HepG2 (cell line): Measurements from ENCODE around the gene RHOD. TPM values are rescaled to one million over a fixed set of nuclear protein-coding genes. Genes with fewer than 3 reads are reported as not detected.

Source experiments
- CHD4 ChIP-seq: fragments of 200-600 bp; sonication (generic); IDR thresholded peaks from 2 replicates; pipeline ENCODE4 v1.7.0; 2017; ENCODE audit warnings: mild to moderate bottlenecking, low read length, borderline replicate concordance
- DMAP1 ChIP-seq: IDR thresholded peaks from 2 replicates; pipeline ENCODE4 v1.6.1; 2016
- ELF1 ChIP-seq: sonication (generic); formaldehyde crosslinking; IDR thresholded peaks from 2 replicates; pipeline ENCODE4 v1.4.0; 2020; ENCODE audit warnings: missing genetic modification reagents
- FOXA1 ChIP-seq, 2 experiments: fragments of 450-650 bp in 1 of 2; sonication (generic) in 1 of 2; formaldehyde crosslinking in 1 of 2; IDR thresholded peaks; 2 replicates each; pipeline versions ENCODE4 v1.4.0 to v1.6.1; 2016 to 2020; ENCODE audit warnings: missing genetic modification reagents in 1 of 2
- KDM1A ChIP-seq: IDR thresholded peaks from 2 replicates; pipeline ENCODE4 v1.6.1; 2016; ENCODE audit warnings: missing compliant biosample characterization
- MZF1 ChIP-seq: sonication (generic); formaldehyde crosslinking; IDR thresholded peaks from 2 replicates; pipeline ENCODE4 v1.8.1; 2023; ENCODE audit warnings: mild to moderate bottlenecking, missing genetic modification reagents, borderline replicate concordance
- PHF21A ChIP-seq: sonication (generic); formaldehyde crosslinking; IDR thresholded peaks from 2 replicates; pipeline ENCODE4 v1.5.0; 2020; ENCODE audit warnings: mild to moderate bottlenecking, missing genetic modification reagents
- ZFP1 ChIP-seq: IDR thresholded peaks from 2 replicates; pipeline ENCODE4 v1.6.1; 2016
- ZFP90 ChIP-seq: sonication (generic); formaldehyde crosslinking; IDR thresholded peaks from 2 replicates; pipeline ENCODE4 v1.8.0; 2022; ENCODE audit warnings: missing genetic modification reagents, mild to moderate bottlenecking, inconsistent platforms, borderline replicate concordance
- ZMYM3 ChIP-seq: sonication (generic); formaldehyde crosslinking; IDR thresholded peaks from 2 replicates; pipeline ENCODE4 v1.5.1; 2020; ENCODE audit warnings: mild to moderate bottlenecking, missing genetic modification reagents
- ZNF225 ChIP-seq: sonication (generic); formaldehyde crosslinking; IDR thresholded peaks from 2 replicates; pipeline ENCODE4 v1.4.0; 2020; ENCODE audit warnings: mild to moderate bottlenecking, missing genetic modification reagents
- ZNF572 ChIP-seq: sonication (generic); formaldehyde crosslinking; IDR thresholded peaks from 2 replicates; pipeline ENCODE4 v1.5.1; 2020; ENCODE audit warnings: mild to moderate bottlenecking, missing genetic modification reagents
- ZNF652 ChIP-seq: IDR thresholded peaks from 2 replicates; pipeline ENCODE4 v1.6.1; 2016; ENCODE audit warnings: low read depth, borderline replicate concordance
- ZSCAN9 ChIP-seq: IDR thresholded peaks from 2 replicates; pipeline ENCODE4 v1.6.1; 2016; ENCODE audit warnings: borderline replicate concordance
- polyA plus RNA-seq, 8 experiments: library from polyadenylated mRNA; depleted of rRNA in 3 of 8; stranded (reverse) in 7 of 8; unstranded in 1 of 8; fragments of >200 nt; fragmentation: Illumina TruSeq in 4 of 8; extraction: Trizol in 4 of 8; gene quantifications; 2 replicates each; pipeline versions ENCODE4 v1.2.1 to v1.2.3, GENCODE V29; 2011 to 2016; ENCODE audit warnings: low read depth in 4 of 8, missing spikeins in 1 of 8, mixed read lengths in 1 of 8; ENCODE audit not compliant: insufficient read depth in 1 of 8
- total RNA-seq, 5 experiments: library from RNA; depleted of rRNA; stranded (reverse); fragments of >200 nt; fragmentation: Illumina TruSeq; extraction: Trizol; gene quantifications; 2 replicates each; pipeline ENCODE4 v1.2.3, GENCODE V29; 2016; ENCODE audit warnings: low read depth in 1 of 5
- TF ChIP-seq, protein P1 (sequence below): sonication (generic); formaldehyde crosslinking; IDR thresholded peaks from 2 replicates; pipeline ENCODE4 v1.4.0; 2020; ENCODE audit warnings: missing genetic modification reagents, borderline replicate concordance
- TF ChIP-seq, protein P2 (sequence below): sonication (generic); formaldehyde crosslinking; IDR thresholded peaks from 2 replicates; pipeline ENCODE4 v1.4.0; 2020; ENCODE audit warnings: mild to moderate bottlenecking, missing genetic modification reagents
- TF ChIP-seq, protein P3 (sequence below): sonication (generic); formaldehyde crosslinking; IDR thresholded peaks from 2 replicates; pipeline ENCODE4 v1.4.0; 2020; ENCODE audit warnings: missing genetic modification reagents

Gene RHOD
- total and polyA plus RNA-seq, 2 of the 13 experiments (the other 11 are each of a cell fraction or from before 2014, with no cell fraction given), result 0.27 to 0.98 TPM

GRCh38 chr11:67054836-67055523 lies 1.7 kb upstream of the RHOD start (continued):
- no peak for TF ChIP-seq ZNF225 (CRISPR knock-in tag)
- TF ChIP-seq, protein P1, sequence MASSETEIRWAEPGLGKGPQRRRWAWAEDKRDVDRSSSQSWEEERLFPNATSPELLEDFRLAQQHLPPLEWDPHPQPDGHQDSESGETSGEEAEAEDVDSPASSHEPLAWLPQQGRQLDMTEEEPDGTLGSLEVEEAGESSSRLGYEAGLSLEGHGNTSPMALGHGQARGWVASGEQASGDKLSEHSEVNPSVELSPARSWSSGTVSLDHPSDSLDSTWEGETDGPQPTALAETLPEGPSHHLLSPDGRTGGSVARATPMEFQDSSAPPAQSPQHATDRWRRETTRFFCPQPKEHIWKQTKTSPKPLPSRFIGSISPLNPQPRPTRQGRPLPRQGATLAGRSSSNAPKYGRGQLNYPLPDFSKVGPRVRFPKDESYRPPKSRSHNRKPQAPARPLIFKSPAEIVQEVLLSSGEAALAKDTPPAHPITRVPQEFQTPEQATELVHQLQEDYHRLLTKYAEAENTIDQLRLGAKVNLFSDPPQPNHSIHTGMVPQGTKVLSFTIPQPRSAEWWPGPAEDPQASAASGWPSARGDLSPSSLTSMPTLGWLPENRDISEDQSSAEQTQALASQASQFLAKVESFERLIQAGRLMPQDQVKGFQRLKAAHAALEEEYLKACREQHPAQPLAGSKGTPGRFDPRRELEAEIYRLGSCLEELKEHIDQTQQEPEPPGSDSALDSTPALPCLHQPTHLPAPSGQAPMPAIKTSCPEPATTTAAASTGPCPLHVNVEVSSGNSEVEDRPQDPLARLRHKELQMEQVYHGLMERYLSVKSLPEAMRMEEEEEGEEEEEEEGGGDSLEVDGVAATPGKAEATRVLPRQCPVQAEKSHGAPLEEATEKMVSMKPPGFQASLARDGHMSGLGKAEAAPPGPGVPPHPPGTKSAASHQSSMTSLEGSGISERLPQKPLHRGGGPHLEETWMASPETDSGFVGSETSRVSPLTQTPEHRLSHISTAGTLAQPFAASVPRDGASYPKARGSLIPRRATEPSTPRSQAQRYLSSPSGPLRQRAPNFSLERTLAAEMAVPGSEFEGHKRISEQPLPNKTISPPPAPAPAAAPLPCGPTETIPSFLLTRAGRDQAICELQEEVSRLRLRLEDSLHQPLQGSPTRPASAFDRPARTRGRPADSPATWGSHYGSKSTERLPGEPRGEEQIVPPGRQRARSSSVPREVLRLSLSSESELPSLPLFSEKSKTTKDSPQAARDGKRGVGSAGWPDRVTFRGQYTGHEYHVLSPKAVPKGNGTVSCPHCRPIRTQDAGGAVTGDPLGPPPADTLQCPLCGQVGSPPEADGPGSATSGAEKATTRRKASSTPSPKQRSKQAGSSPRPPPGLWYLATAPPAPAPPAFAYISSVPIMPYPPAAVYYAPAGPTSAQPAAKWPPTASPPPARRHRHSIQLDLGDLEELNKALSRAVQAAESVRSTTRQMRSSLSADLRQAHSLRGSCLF (CRISPR knock-in tag), result no peak
- no peak for TF ChIP-seq ELF1 (CRISPR knock-in tag)
- TF ChIP-seq FOXA1 (IDR thresholded peaks at IDR 0.05), result no peak
- TF ChIP-seq FOXA1 (CRISPR knock-in tag; IDR thresholded peaks at IDR 0.05), result peak; percentile 79
- peak; percentile 99 for TF ChIP-seq KDM1A (CRISPR knock-in tag)
- TF ChIP-seq PHF21A (CRISPR knock-in tag), result no peak
- TF ChIP-seq, protein P2, sequence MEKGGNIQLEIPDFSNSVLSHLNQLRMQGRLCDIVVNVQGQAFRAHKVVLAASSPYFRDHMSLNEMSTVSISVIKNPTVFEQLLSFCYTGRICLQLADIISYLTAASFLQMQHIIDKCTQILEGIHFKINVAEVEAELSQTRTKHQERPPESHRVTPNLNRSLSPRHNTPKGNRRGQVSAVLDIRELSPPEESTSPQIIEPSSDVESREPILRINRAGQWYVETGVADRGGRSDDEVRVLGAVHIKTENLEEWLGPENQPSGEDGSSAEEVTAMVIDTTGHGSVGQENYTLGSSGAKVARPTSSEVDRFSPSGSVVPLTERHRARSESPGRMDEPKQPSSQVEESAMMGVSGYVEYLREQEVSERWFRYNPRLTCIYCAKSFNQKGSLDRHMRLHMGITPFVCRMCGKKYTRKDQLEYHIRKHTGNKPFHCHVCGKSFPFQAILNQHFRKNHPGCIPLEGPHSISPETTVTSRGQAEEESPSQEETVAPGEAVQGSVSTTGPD, result no peak
- 0 out of 2 replicates have a peak, but pooled peaks have one; percentile 26 for TF ChIP-seq DMAP1 (CRISPR knock-in tag)
- TF ChIP-seq, protein P3, sequence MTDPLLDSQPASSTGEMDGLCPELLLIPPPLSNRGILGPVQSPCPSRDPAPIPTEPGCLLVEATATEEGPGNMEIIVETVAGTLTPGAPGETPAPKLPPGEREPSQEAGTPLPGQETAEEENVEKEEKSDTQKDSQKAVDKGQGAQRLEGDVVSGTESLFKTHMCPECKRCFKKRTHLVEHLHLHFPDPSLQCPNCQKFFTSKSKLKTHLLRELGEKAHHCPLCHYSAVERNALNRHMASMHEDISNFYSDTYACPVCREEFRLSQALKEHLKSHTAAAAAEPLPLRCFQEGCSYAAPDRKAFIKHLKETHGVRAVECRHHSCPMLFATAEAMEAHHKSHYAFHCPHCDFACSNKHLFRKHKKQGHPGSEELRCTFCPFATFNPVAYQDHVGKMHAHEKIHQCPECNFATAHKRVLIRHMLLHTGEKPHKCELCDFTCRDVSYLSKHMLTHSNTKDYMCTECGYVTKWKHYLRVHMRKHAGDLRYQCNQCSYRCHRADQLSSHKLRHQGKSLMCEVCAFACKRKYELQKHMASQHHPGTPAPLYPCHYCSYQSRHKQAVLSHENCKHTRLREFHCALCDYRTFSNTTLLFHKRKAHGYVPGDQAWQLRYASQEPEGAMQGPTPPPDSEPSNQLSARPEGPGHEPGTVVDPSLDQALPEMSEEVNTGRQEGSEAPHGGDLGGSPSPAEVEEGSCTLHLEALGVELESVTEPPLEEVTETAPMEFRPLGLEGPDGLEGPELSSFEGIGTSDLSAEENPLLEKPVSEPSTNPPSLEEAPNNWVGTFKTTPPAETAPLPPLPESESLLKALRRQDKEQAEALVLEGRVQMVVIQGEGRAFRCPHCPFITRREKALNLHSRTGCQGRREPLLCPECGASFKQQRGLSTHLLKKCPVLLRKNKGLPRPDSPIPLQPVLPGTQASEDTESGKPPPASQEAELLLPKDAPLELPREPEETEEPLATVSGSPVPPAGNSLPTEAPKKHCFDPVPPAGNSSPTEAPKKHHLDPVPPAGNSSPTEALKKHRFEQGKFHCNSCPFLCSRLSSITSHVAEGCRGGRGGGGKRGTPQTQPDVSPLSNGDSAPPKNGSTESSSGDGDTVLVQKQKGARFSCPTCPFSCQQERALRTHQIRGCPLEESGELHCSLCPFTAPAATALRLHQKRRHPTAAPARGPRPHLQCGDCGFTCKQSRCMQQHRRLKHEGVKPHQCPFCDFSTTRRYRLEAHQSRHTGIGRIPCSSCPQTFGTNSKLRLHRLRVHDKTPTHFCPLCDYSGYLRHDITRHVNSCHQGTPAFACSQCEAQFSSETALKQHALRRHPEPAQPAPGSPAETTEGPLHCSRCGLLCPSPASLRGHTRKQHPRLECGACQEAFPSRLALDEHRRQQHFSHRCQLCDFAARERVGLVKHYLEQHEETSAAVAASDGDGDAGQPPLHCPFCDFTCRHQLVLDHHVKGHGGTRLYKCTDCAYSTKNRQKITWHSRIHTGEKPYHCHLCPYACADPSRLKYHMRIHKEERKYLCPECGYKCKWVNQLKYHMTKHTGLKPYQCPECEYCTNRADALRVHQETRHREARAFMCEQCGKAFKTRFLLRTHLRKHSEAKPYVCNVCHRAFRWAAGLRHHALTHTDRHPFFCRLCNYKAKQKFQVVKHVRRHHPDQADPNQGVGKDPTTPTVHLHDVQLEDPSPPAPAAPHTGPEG (CRISPR knock-in tag), result no peak
- TF ChIP-seq MZF1, result no peak
- peak; percentile 69; the same call in 1 of the 2 replicates for TF ChIP-seq ZNF572 (CRISPR knock-in tag)
- TF ChIP-seq ZFP1 (CRISPR knock-in tag), result no peak; the same call in 1 of the 2 replicates
- 0 out of 2 replicates have a peak, but pooled peaks have one; percentile 33 for TF ChIP-seq ZFP90 (CRISPR knock-in tag)
- 0 out of 2 replicates have a peak, but pooled peaks have one; percentile 66 for TF ChIP-seq ZSCAN9
- peak; percentile 99 for TF ChIP-seq ZMYM3 (CRISPR knock-in tag)
- TF ChIP-seq ZNF652 (CRISPR knock-in tag), result no peak
- TF ChIP-seq CHD4, result peak; percentile 100
